ENCODE results near the gene RPA3. TPM values are rescaled to one million over a fixed set of nuclear protein-coding genes. Genes with fewer than 3 reads are reported as not detected.

The RPA3 gene
- total RNA-seq, 2 donors from 2014 or later: 44.9 to 53.3 TPM

DNA sequence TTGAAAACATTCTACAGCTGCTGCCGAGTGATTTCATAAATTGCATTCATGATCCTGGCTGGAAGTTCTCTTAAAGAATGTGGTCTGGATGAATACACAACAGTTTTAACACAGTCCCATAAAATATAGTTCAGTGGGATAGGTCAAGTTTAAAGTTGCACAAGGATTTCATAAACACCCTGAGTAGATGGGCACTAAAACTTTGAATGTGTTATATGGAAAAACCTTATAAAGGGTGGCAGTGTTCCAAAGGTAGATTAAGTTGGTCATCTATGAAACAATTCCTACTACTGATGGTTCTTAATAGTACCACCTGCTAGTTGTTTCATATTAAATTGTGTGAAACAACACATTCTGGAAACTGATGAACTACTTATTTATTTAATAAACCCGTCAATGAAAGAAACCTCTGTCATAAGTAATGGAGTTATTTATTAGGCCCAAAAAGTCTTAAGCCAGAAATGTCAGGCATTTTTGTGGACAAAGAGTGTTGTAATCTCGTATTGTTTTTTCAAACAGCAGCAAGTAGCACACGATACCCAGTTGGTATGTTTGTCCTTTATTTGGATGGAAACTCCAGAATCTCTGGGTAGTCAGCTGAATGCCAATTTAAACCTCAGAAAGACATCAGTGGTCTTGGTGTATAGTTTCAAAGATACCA, 14.3 kb upstream of the RPA3 start:
- Histone ChIP-seq H3K27me3 (no peaks in the 10 kb centered on the region), H3K4me3 (no peak overlapping the region), H3K27ac (no peak overlapping the region), H3K9ac (ENCODE audit: low read depth in 2 of 2, low read length in 2 of 2) (no peak overlapping the region), H3K9me3 (no peaks in the 10 kb centered on the region), H3K4me1 (no peaks in the 10 kb centered on the region), H3K36me3 (no peaks in the 10 kb centered on the region)
- intact Hi-C loops (cut with DNase I): no loop called here
- TF ChIP-seq, protein P1, sequence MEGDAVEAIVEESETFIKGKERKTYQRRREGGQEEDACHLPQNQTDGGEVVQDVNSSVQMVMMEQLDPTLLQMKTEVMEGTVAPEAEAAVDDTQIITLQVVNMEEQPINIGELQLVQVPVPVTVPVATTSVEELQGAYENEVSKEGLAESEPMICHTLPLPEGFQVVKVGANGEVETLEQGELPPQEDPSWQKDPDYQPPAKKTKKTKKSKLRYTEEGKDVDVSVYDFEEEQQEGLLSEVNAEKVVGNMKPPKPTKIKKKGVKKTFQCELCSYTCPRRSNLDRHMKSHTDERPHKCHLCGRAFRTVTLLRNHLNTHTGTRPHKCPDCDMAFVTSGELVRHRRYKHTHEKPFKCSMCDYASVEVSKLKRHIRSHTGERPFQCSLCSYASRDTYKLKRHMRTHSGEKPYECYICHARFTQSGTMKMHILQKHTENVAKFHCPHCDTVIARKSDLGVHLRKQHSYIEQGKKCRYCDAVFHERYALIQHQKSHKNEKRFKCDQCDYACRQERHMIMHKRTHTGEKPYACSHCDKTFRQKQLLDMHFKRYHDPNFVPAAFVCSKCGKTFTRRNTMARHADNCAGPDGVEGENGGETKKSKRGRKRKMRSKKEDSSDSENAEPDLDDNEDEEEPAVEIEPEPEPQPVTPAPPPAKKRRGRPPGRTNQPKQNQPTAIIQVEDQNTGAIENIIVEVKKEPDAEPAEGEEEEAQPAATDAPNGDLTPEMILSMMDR (IDR thresholded peaks at IDR 0.05): no peak
- no peak for DNase-seq

DNA sequence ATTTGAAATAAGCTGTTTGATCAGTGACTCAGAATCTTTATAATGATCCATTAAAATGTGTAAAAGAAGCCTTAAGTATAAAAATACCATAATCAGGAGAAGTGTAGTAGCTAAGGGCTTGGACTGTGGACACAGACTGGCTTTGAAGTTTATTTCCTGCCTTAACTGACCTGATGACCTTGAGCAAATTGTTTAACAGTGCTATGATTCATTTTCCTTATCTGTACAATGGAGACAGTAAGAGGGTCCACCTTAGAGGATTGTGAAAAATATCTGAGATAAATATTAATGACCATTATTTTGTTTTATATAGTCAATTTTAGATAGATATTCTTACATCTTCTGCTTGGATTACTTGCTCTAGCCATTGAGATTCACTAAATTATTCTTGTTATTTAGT, 13.3 kb upstream of the RPA3 start:
- no peak for DNase-seq
- TF ChIP-seq, protein P1 (IDR thresholded peaks at IDR 0.05): no peak
- H3K27ac ChIP-seq: no peak overlapping the region

GRCh38 chr7:7720750-7721621, 2.6 kb upstream of the RPA3 start:
- TF ChIP-seq, protein P1 (IDR thresholded peaks at IDR 0.05): no peak
- no peak overlapping the region for H3K9ac ChIP-seq (ENCODE audit: low read depth in 2 of 2, low read length in 2 of 2)
- H3K27ac ChIP-seq: no peak overlapping the region
- no peaks in the 10 kb centered on the region for H3K9me3 ChIP-seq
- H3K4me1 ChIP-seq: no peaks in the 10 kb centered on the region
- no peaks in the 10 kb centered on the region for H3K36me3 ChIP-seq
- no peak overlapping the region for H3K4me3 ChIP-seq
- no peak for DNase-seq
- intact Hi-C loops (cut with DNase I): no loop called here
- no peaks in the 10 kb centered on the region for H3K27me3 ChIP-seq

More for the DNA sequence above, 13.3 kb upstream of the RPA3 start:
- Histone ChIP-seq H3K4me3 (no peak overlapping the region), H3K27me3 (no peaks in the 10 kb centered on the region), H3K9me3 (no peaks in the 10 kb centered on the region), H3K4me1 (no peaks in the 10 kb centered on the region), H3K9ac (ENCODE audit: low read depth in 2 of 2, low read length in 2 of 2) (no peak overlapping the region), H3K36me3 (no peaks in the 10 kb centered on the region)
- intact Hi-C loops (cut with DNase I): no loop called here

GRCh38 chr7:7720193-7720592, 1.8 kb upstream of the RPA3 start:
- Histone ChIP-seq H3K9ac (ENCODE audit: low read depth in 2 of 2, low read length in 2 of 2) (no peak overlapping the region), H3K4me3 (no peak overlapping the region), H3K36me3 (no peaks in the 10 kb centered on the region), H3K27me3 (no peaks in the 10 kb centered on the region), H3K4me1 (no peaks in the 10 kb centered on the region), H3K27ac (no peak overlapping the region), H3K9me3 (no peaks in the 10 kb centered on the region)
- intact Hi-C loops (cut with DNase I): no loop called here
- TF ChIP-seq, protein P1 (IDR thresholded peaks at IDR 0.05): no peak
- no peak for DNase-seq

DNA sequence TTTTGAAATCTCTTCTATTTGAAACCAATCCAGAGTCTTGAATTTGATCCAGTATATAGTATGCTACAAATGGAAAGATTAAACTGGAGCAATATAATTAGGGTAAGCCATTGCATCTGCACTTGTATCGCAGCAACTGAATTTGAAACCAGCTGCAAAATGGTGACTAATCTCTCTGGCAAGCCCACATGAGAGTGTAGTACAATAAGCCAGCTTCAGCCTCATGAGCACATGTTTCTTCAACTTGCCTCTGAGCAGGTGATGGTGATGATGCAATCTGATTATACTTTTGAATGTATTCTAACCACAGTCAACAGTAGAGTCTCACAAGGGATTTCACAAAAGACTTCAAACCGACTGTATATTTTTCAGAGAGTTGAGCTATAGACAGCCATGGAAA, 829 bp upstream of the RPA3 start:
- TF ChIP-seq, protein P1 (IDR thresholded peaks at IDR 0.05): no peak

More for the DNA sequence above, 829 bp upstream of the RPA3 start:
- no peak overlapping the region for H3K4me3 ChIP-seq
- no peak overlapping the region for H3K27ac ChIP-seq
- intact Hi-C loops (cut with DNase I): no loop called here
- no peaks in the 10 kb centered on the region for H3K27me3 ChIP-seq
- DNase-seq: peak; percentile 33
- H3K9ac ChIP-seq (ENCODE audit: low read depth in 2 of 2, low read length in 2 of 2): no peak overlapping the region
- no peaks in the 10 kb centered on the region for H3K36me3 ChIP-seq
- no peaks in the 10 kb centered on the region for H3K4me1 ChIP-seq
- no peaks in the 10 kb centered on the region for H3K9me3 ChIP-seq

All from colonic mucosa (tissue), 4 donors.